Measurements from ENCODE around the gene USP34.
A peak's percentile ranks its signal among the peaks of the same experiment; 100 is the strongest.

The USP34 gene

DNA sequence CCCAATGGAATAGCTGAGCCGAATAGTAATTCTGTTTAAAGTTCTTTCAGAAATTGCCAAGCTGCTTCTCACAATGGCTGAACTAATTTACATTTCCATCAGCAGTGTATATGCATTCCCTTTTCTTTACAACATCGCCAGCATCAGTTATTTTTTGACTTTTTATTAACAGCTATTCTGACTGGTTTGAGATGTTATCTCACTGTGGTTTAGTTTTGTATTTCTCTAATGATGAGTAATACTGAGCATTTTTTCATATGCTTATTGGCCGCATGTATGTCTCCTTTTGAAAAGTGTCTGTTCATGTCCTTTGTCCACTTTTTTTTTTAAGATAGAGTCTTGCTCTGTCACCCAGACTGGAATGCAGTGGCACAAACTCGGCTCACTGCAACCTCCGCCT lies 208.2 kb downstream of the USP34 start:
- no peak for DNase-seq (ENCODE audit: insufficient read length, low spot score)
- no peak for FAIRE-seq
- no peak for TF ChIP-seq POLR2A (IDR thresholded peaks at IDR 0.05; ENCODE audit: low read depth, low read length)

- DNase-seq (ENCODE audit: insufficient read length, low spot score) (no peak), FAIRE-seq (no peak)
- TF ChIP-seq POLR2A (IDR thresholded peaks at IDR 0.05; ENCODE audit: low read depth, low read length), result no peak
These were observed 213.4 kb downstream of the USP34 start for GRCh38 chr2:61257446-61257845.

DNA sequence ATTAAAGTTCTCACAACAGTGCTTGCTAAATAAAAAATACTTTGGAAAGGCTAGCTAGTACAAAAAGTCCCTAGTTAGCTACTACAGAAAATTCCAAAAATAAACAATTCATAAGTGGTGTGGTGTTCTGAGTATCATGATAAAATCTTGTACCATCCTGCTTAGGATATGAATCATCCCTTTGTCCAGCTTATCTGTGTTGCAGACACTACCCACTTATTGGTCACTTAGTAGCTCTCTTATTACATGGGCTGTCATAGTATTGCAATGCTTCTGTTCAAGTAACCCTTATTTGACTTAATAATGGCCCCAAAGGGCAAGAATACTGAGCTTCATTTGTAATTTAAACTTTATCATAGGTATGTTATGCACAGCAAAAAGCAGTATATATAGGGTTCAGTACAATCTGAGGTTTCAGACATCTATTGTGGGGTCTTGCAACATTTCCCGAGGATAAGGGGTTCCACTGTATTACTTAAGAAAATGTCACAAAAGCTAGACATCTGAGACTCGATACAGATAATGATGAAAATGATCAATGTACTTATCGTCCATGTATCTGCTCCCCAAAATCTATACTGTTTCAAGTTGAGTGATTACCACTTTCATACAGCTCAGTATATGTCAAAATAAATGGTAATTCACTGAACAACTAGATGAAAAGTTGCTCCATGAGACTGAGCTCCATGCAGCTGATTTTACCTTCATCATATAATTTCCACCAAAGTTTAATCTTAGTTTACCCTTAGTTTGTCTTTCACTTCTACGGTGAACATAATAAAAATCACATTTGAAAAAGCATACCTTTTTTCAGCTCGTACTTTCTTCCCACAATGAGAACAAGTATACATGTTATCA lies 215.1 kb downstream of the USP34 start:
- FAIRE-seq (peak; percentile 94), DNase-seq (ENCODE audit: insufficient read length, low spot score) (peak; percentile 15)
- no peak for TF ChIP-seq POLR2A (IDR thresholded peaks at IDR 0.05; ENCODE audit: low read depth, low read length)

DNA sequence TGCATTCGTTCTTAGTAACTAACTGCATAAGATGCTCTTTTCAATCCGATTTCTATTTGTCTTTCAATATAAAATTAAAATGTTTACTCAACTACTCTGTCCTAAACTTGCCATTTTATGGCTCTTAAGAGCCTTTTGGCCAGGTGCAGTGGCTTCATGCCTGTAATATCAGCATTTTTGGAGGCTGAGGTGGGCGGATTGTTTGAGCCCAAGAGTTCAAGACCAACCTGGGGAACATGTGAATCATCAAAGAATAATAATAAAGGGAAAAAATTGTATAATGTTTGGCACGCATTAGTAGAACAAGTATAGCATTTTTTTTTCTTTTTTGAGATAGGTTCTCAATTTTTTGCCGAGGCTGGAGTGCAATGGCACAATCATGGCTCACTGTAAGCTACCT lies 216.4 kb downstream of the USP34 start:
- FAIRE-seq (no peak), DNase-seq (ENCODE audit: insufficient read length, low spot score) (no peak)
- no peak for TF ChIP-seq POLR2A (IDR thresholded peaks at IDR 0.05; ENCODE audit: low read depth, low read length)

DNA sequence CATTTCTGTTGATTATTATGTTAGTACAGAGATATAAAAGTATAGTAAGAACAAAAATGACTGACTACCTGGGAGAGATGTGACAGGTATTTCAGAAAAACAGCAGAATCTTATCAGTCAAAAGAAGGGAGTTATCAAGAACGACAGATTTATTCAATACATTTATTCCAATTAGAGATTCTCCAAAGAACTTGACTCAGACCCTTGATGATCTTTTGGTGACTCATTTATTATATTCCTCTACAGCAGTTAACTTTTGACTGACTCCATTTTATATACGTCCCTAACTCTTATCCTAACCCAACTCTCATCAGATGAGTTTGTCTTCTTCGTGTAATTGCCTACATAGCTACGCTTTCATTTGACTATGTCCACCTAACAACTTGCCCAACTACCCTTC lies 217.8 kb downstream of the USP34 start:
- TF ChIP-seq POLR2A (IDR thresholded peaks at IDR 0.05; ENCODE audit: low read depth, low read length), result no peak
- FAIRE-seq (no peak), DNase-seq (ENCODE audit: insufficient read length, low spot score) (no peak)

DNA sequence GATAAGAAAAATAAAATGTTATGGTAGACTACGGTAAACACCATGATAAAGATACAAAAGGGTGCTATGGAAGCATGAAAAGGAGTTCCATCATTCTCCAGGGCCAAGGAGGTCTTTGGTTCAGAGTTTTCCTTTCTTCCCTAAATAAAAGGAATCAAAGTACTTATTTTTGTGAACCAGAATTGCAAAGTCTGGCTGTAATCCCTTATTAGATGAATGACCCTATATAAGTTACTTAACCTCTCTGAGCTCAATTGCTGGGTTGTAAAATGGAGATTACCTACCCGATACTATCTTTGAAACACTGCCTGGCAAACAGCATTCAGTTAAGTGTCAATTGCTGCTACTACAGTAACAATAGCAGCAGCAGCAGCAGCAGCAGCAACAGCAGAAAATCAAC lies 218.9 kb downstream of the USP34 start:
- FAIRE-seq (no peak), DNase-seq (ENCODE audit: insufficient read length, low spot score) (no peak)
- TF ChIP-seq POLR2A (IDR thresholded peaks at IDR 0.05; ENCODE audit: low read depth, low read length), result no peak

- TF ChIP-seq POLR2A (IDR thresholded peaks at IDR 0.05; ENCODE audit: low read depth, low read length), result no peak
- FAIRE-seq (no peak), DNase-seq (ENCODE audit: insufficient read length, low spot score) (no peak)
These were observed 221.3 kb downstream of the USP34 start for GRCh38 chr2:61249521-61250071.

DNA sequence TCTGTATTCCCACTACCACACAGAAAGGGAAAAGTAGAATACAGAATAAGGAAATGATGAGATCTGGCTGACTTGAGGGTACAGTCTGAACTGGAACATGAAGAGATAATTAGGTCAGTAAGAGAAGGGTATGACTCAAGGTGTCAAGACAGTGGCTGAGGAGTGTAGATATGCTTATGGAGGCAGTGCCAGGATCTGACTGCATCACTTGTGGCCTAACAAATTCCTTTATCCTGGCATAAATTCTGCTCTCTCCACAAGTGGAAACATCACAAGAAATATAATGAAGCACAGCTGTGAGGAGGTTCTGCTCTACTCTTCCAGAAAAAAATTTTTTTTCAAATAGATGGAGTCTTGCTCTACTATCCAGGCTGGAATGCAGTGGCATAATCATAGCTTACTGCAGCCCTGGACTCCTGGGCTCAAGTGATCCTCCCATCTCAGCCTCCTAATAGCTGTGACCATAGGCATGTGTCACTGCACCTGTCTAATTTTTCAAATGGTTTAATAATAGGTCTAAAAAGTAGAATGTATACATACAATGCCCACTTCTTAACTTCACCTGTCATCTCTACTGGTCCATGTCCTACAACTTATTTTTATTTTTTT lies 223.6 kb downstream of the USP34 start:
- FAIRE-seq (peak; percentile 82), DNase-seq (ENCODE audit: insufficient read length, low spot score) (no peak)

GRCh38 chr2:61244694-61245093 lies 226.2 kb downstream of the USP34 start:
- DNase-seq (ENCODE audit: insufficient read length, low spot score) (no peak), FAIRE-seq (no peak)
- TF ChIP-seq POLR2A (IDR thresholded peaks at IDR 0.05; ENCODE audit: low read depth, low read length), result no peak

More for the DNA sequence above, 223.6 kb downstream of the USP34 start:
- no peak for TF ChIP-seq POLR2A (IDR thresholded peaks at IDR 0.05; ENCODE audit: low read depth, low read length)

DNA sequence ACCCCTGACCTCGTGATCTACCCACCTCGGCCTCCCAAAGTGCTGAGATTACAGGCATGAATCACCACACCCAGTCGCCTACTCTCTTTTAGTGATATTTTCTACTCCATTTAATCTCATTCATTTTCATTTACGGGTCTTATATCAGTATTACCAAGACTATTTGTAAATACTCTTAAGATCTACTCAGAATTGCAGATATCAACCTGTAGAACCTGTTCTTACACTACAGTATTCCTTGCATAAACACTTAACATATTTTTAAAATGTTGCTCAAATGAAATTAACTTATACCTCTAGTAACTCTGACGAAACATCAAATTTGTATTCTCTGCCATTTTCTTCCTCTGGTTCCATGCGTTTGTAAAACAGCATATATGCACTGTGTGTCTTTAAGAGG lies 229.6 kb downstream of the USP34 start:
- no peak for DNase-seq (ENCODE audit: insufficient read length, low spot score)
- no peak for TF ChIP-seq POLR2A (IDR thresholded peaks at IDR 0.05; ENCODE audit: low read depth, low read length)
- FAIRE-seq, result no peak

DNA sequence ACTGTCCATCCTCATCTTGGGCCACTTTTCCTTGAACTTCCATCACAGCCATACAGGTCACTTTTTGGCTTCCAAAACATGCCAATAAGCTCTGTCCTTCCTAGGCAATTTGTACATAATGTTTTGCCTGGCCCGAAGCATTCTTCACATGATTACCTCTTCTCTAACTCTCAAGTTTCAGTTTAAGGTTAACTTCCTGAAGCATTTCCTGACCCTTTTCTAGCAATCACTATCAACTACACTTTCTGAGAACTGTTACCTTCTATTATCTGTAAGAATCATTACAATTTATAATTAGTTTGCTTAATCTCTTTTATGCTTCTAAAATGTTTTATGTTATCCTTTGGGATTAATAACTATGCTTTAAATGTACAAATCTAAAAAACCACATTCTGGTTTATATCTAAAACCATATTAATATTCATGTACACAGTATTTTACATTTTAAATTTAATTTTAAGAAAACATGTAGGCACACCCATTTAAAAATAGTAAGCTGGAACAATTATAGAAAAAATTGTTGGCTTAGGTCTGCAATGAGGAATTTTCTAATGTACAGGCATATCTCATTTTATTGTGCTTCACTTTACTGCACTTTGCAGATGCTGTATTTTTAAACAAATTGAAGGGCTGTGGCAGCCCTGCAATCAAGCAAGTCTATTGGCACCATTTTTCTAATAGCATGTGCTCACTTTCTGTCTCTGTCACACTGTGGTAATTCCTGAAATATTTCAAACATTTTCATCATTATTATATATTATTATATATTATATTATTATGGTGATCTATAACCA lies 232.5 kb downstream of the USP34 start:
- no peak for TF ChIP-seq POLR2A (IDR thresholded peaks at IDR 0.05; ENCODE audit: low read depth, low read length)
- FAIRE-seq (no peak), DNase-seq (ENCODE audit: insufficient read length, low spot score) (no peak)

- DNase-seq (ENCODE audit: insufficient read length, low spot score) (no peak), FAIRE-seq (no peak)
- no peak for TF ChIP-seq POLR2A (IDR thresholded peaks at IDR 0.05; ENCODE audit: low read depth, low read length)
These were observed 235.2 kb downstream of the USP34 start for GRCh38 chr2:61235716-61236115.

DNA sequence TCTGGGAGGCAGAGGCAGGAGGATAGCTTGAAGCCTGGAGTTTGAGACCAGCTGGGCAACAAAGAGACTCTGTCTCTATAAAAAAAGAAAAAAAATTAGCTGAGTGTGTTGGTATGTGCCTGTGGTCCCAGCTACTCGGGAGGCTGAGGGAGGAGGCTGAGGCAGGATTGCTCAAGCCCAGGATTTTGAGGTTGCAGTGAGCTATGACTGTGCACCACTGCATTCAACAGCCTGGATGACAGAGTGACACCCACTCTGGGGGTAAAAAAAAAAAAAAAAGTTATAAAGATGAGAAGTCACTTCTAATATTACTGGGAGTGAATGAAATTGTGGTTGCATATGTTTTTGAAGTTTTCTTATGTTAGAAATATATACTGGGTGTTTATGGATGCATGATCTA lies 237.3 kb downstream of the USP34 start:
- no peak for TF ChIP-seq POLR2A (IDR thresholded peaks at IDR 0.05; ENCODE audit: low read depth, low read length)
- FAIRE-seq (no peak), DNase-seq (ENCODE audit: insufficient read length, low spot score) (no peak)

GRCh38 chr2:61229936-61230335 lies 241.0 kb downstream of the USP34 start:
- no peak for TF ChIP-seq POLR2A (IDR thresholded peaks at IDR 0.05; ENCODE audit: low read depth, low read length)
- no peak for FAIRE-seq
- DNase-seq (ENCODE audit: insufficient read length, low spot score), result no peak

All from H54 (cell line).